ENCODE measurements around the gene PAX7.

The PAX7 gene

DNA sequence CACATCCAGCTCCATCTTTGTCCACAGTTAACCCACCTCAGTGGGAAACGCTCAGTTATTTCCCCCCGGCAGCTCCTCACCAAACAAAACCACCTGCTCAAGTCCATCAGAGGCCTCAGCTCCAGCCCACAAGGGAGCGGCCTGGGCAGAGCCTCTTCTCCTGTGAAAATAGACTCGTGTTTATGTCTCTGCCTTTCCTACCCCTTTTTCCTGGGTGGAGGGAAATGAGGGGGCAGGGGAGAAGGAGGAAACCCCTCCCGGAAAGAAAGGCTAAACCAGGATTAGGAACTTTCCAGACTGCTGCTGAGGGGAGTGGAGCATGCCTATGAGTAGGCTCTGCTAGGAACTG, 81.6 kb downstream of the PAX7 start:
- H3K27me3 Mint-ChIP-seq, result peaks cover 76% of the 10 kb centered on the region
- DNase-seq (ENCODE audit: low spot score in 2 of 2) (no peak), ATAC-seq (replicated peaks; ENCODE audit: extremely low read depth, poor library complexity, severe bottlenecking) (no peak)
- no peak overlapping the region for H3K27ac Mint-ChIP-seq (ENCODE audit: low read depth)
- no peak overlapping the region for H3K4me3 Mint-ChIP-seq
- H3K36me3 Mint-ChIP-seq (ENCODE audit: insufficient read depth), result no peaks in the 10 kb centered on the region
- no peaks in the 10 kb centered on the region for H3K4me1 Mint-ChIP-seq
- H3K9me3 Mint-ChIP-seq, result no peaks in the 10 kb centered on the region

- ATAC-seq (replicated peaks; ENCODE audit: extremely low read depth, poor library complexity, severe bottlenecking) (no peak), DNase-seq (ENCODE audit: low spot score in 2 of 2) (no peak)
- H3K4me1 Mint-ChIP-seq, result no peaks in the 10 kb centered on the region
- H3K27ac Mint-ChIP-seq (ENCODE audit: low read depth), result no peak overlapping the region
- H3K4me3 Mint-ChIP-seq, result no peak overlapping the region
- peaks cover 93% of the 10 kb centered on the region for H3K27me3 Mint-ChIP-seq
- H3K9me3 Mint-ChIP-seq, result no peaks in the 10 kb centered on the region
- no peaks in the 10 kb centered on the region for H3K36me3 Mint-ChIP-seq (ENCODE audit: insufficient read depth)
Measured at GRCh38 chr1:18714404-18715175, 83.9 kb downstream of the PAX7 start.

DNA sequence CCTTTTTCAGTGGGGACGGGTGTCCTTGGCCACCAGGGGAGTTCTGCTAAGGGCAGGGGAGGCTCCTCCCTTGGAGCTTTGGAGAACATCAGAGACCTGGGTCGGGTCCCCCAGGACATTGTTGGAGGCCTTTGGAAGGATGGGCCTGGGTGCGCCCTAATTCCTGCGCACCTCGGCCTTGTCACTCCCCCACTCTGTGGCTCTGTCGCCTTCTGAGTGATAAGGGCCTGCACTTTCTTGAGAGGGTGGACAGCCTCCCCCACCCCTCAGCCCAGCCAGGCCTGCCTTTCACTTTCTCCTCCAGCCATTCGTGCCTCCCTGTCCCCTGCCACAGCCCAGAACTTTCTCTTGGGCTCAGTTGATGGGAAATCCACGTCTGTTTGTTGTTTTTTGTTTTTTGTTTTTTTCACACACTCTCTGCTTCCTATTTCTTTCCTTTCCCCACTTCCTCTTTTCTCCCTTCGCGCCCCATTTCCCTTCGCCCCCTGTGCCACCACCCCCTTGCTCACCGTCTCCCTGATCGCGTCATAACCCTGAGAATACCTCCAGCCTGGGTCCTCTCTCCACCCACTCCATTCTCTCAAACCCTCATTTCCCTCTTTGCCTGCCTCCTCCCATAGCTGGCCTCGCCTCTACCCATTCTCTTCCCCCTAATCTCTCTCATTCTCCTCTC, 85.6 kb downstream of the PAX7 start:
- Mint-ChIP-seq H3K4me1 (no peaks in the 10 kb centered on the region), H3K27ac (ENCODE audit: low read depth) (no peak overlapping the region), H3K4me3 (no peak overlapping the region), H3K27me3 (peaks cover 93% of the 10 kb centered on the region), H3K36me3 (ENCODE audit: insufficient read depth) (no peaks in the 10 kb centered on the region), H3K9me3 (no peaks in the 10 kb centered on the region)
- ATAC-seq (replicated peaks; ENCODE audit: extremely low read depth, poor library complexity, severe bottlenecking), result no peak
- no peak for DNase-seq (ENCODE audit: low spot score in 2 of 2)

DNA sequence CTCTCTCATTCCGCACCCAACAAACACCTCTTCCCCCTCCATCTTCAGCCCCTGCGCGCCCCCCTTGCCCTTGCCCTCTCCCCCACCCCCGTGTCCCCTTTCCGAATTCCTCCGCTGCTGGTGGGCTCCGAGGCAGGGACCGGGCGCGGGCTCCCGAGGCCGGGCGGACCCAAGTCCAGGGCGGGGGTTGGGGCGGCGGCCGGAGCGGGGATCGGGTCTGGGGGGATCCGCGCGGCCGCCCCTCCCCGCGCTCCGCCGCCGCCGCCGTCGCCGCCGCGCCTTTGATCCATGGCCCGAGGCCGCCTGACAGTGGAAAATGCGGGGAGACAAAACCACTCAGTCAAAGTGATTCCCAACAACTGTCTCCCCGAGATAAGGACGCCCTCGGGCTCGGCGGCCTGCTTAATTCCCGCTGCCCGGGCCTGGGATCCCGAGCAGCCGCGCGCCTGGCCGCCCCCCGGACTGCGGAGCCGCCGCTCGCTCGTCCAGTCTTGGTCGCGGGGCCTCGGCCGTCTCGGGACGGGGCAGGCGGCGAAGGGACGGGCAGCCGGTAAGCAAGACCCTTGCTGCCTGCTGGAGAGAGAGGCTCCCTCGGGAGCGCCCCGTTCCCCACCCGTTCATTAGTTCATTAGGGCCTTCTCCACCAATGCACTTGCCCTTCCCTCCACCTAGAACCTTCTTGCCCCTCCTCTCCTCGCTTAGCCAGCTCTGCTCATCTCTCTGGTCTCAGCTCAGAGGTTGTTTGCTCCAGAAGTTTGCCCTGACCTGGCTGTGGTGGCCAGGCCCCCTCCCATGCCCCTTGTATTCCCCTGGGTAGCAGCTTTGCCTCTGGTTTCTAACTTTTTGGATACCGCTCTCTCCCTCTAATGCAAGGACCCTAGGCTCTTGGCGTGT, 86.4 kb downstream of the PAX7 start:
- Mint-ChIP-seq H3K36me3 (ENCODE audit: insufficient read depth) (peaks cover 1% of the 10 kb centered on the region), H3K27ac (ENCODE audit: low read depth) (no peak overlapping the region), H3K4me1 (no peaks in the 10 kb centered on the region), H3K27me3 (peaks cover 93% of the 10 kb centered on the region), H3K9me3 (no peaks in the 10 kb centered on the region), H3K4me3 (no peak overlapping the region)
- no peak for DNase-seq (ENCODE audit: low spot score in 2 of 2)
- ATAC-seq (replicated peaks; ENCODE audit: extremely low read depth, poor library complexity, severe bottlenecking), result no peak

GRCh38 chr1:18719786-18720451, 89.3 kb downstream of the PAX7 start:
- H3K36me3 Mint-ChIP-seq (ENCODE audit: insufficient read depth), result peaks cover 1% of the 10 kb centered on the region
- DNase-seq (ENCODE audit: low spot score in 2 of 2) (no peak), ATAC-seq (replicated peaks; ENCODE audit: extremely low read depth, poor library complexity, severe bottlenecking) (no peak)
- no peak overlapping the region for H3K4me3 Mint-ChIP-seq
- no peak overlapping the region for H3K27ac Mint-ChIP-seq (ENCODE audit: low read depth)
- H3K27me3 Mint-ChIP-seq, result peaks cover 87% of the 10 kb centered on the region
- no peaks in the 10 kb centered on the region for H3K9me3 Mint-ChIP-seq
- no peaks in the 10 kb centered on the region for H3K4me1 Mint-ChIP-seq

GRCh38 chr1:18721041-18721440, 90.4 kb downstream of the PAX7 start:
- H3K4me3 Mint-ChIP-seq, result no peak overlapping the region
- peaks cover 1% of the 10 kb centered on the region for H3K36me3 Mint-ChIP-seq (ENCODE audit: insufficient read depth)
- no peak overlapping the region for H3K27ac Mint-ChIP-seq (ENCODE audit: low read depth)
- ATAC-seq (replicated peaks; ENCODE audit: extremely low read depth, poor library complexity, severe bottlenecking), result no peak
- H3K4me1 Mint-ChIP-seq, result no peaks in the 10 kb centered on the region
- no peaks in the 10 kb centered on the region for H3K9me3 Mint-ChIP-seq
- DNase-seq (ENCODE audit: low spot score in 2 of 2), result no peak
- peaks cover 84% of the 10 kb centered on the region for H3K27me3 Mint-ChIP-seq

- Mint-ChIP-seq H3K9me3 (no peaks in the 10 kb centered on the region), H3K36me3 (ENCODE audit: insufficient read depth) (peaks cover 1% of the 10 kb centered on the region), H3K4me3 (no peak overlapping the region), H3K27me3 (peaks cover 78% of the 10 kb centered on the region), H3K27ac (ENCODE audit: low read depth) (no peak overlapping the region), H3K4me1 (no peaks in the 10 kb centered on the region)
- ATAC-seq (replicated peaks; ENCODE audit: extremely low read depth, poor library complexity, severe bottlenecking) (no peak), DNase-seq (ENCODE audit: low spot score in 2 of 2) (no peak)
Measured at GRCh38 chr1:18721776-18722175, 91.1 kb downstream of the PAX7 start.

DNA sequence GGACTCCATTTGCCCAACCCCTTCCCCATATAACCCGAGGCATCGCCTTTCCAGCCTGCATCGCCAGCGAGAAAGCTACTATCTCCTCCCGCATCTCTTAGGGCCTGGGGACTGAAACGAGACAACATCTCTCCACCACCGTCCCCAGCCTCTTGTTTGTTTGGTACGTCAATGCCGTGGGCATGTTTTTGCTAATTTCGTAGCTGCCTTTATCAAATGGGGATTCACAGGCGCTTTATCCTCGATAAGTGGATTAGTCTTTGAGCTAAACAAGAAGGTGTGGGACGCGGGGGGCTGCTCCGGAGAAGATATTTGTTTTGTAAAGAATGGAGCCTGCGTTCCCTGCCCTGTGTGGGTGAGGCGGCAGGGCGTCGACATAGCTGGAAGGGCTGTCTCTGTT, 91.6 kb downstream of the PAX7 start:
- no peaks in the 10 kb centered on the region for H3K9me3 Mint-ChIP-seq
- ATAC-seq (replicated peaks; ENCODE audit: extremely low read depth, poor library complexity, severe bottlenecking), result no peak
- no peak overlapping the region for H3K27ac Mint-ChIP-seq (ENCODE audit: low read depth)
- H3K4me3 Mint-ChIP-seq, result no peak overlapping the region
- H3K4me1 Mint-ChIP-seq, result no peaks in the 10 kb centered on the region
- H3K27me3 Mint-ChIP-seq, result peaks cover 74% of the 10 kb centered on the region
- peaks cover 1% of the 10 kb centered on the region for H3K36me3 Mint-ChIP-seq (ENCODE audit: insufficient read depth)
- no peak for DNase-seq (ENCODE audit: low spot score in 2 of 2)

GRCh38 chr1:18723206-18723605, 92.6 kb downstream of the PAX7 start:
- no peak for ATAC-seq (replicated peaks; ENCODE audit: extremely low read depth, poor library complexity, severe bottlenecking)
- no peaks in the 10 kb centered on the region for H3K9me3 Mint-ChIP-seq
- no peaks in the 10 kb centered on the region for H3K4me1 Mint-ChIP-seq

GRCh38 chr1:18723701-18724411, 93.2 kb downstream of the PAX7 start:
- no peak for DNase-seq (ENCODE audit: low spot score in 2 of 2)
- H3K4me3 Mint-ChIP-seq, result no peak overlapping the region
- no peak overlapping the region for H3K27ac Mint-ChIP-seq (ENCODE audit: low read depth)
- peaks cover 78% of the 10 kb centered on the region for H3K27me3 Mint-ChIP-seq
- no peaks in the 10 kb centered on the region for H3K4me1 Mint-ChIP-seq
- ATAC-seq (replicated peaks; ENCODE audit: extremely low read depth, poor library complexity, severe bottlenecking), result no peak
- H3K36me3 Mint-ChIP-seq (ENCODE audit: insufficient read depth), result peaks cover 1% of the 10 kb centered on the region
- H3K9me3 Mint-ChIP-seq, result no peaks in the 10 kb centered on the region

More at GRCh38 chr1:18723206-18723605, 92.6 kb downstream of the PAX7 start:
- H3K4me3 Mint-ChIP-seq, result no peak overlapping the region
- peaks cover 74% of the 10 kb centered on the region for H3K27me3 Mint-ChIP-seq
- no peak for DNase-seq (ENCODE audit: low spot score in 2 of 2)
- no peak overlapping the region for H3K27ac Mint-ChIP-seq (ENCODE audit: low read depth)
- peaks cover 1% of the 10 kb centered on the region for H3K36me3 Mint-ChIP-seq (ENCODE audit: insufficient read depth)

DNA sequence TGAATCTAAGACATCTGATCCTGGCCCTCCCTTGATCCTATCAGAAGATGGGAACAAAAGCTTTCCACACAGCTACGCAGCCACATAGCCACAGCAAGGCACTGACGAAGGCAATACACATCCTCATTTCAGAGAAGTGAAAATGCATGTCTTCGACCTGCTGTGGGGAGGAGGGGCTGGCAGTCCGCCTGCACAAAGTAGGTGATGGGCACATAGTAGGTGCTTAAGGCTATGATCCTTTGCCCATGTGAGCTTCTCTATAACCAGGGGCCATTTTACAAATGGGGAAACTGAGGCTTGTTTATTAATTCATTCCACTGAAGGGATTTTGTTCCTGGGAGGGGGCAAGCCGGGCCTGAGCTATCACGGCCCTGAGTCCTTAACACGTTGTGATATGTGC, 94.2 kb downstream of the PAX7 start:
- H3K4me3 Mint-ChIP-seq, result no peak overlapping the region
- no peaks in the 10 kb centered on the region for H3K9me3 Mint-ChIP-seq
- H3K4me1 Mint-ChIP-seq, result no peaks in the 10 kb centered on the region
- peaks cover 78% of the 10 kb centered on the region for H3K27me3 Mint-ChIP-seq
- DNase-seq (ENCODE audit: low spot score in 2 of 2) (no peak), ATAC-seq (replicated peaks; ENCODE audit: extremely low read depth, poor library complexity, severe bottlenecking) (no peak)
- peaks cover 1% of the 10 kb centered on the region for H3K36me3 Mint-ChIP-seq (ENCODE audit: insufficient read depth)
- no peak overlapping the region for H3K27ac Mint-ChIP-seq (ENCODE audit: low read depth)
